PFSK-1 (cell line): ENCODE results near the gene FBLN1.
A peak's percentile ranks its signal among the peaks of the same experiment; 100 is the strongest.

Experiments used
- FOXP2 ChIP-seq: optimal IDR thresholded peaks from 2 replicates; pipeline ENCODE3; 2011; ENCODE audit warnings: borderline replicate concordance, control low read depth, inconsistent platforms; ENCODE audit not compliant: insufficient read depth; ENCODE audit errors: extremely low read length, extremely low read depth
- POLR2AphosphoS5 ChIP-seq: IDR thresholded peaks from 2 replicates; pipeline ENCODE4 v1.6.1; 2012; ENCODE audit warnings: low read depth, mild to moderate bottlenecking, control low read depth, low read length, moderate library complexity
- REST ChIP-seq, 2 experiments: IDR thresholded peaks; 2 replicates each; pipeline versions ENCODE4 v1.6.1 to v1.8.0; 2011 to 2012; ENCODE audit warnings: low read depth in 2 of 2, low read length in 2 of 2, control low read depth in 1 of 2, inconsistent platforms in 1 of 2, mild to moderate bottlenecking in 1 of 2, moderate library complexity in 1 of 2; ENCODE audit not compliant: insufficient read depth in 1 of 2
- SIN3A ChIP-seq: IDR thresholded peaks from 2 replicates; pipeline ENCODE4 v1.6.1; 2012; ENCODE audit warnings: mild to moderate bottlenecking, low read length, moderate library complexity, borderline replicate concordance; ENCODE audit not compliant: insufficient read depth
- TAF1 ChIP-seq: IDR thresholded peaks from 2 replicates; pipeline ENCODE4 v1.6.1; 2012; ENCODE audit warnings: low read length, control low read depth, borderline replicate concordance; ENCODE audit not compliant: insufficient read depth

The FBLN1 gene

GRCh38 chr22:45612451-45612901 lies 109.8 kb downstream of the FBLN1 start:
- TF ChIP-seq REST (IDR thresholded peaks at IDR 0.05; ENCODE audit: insufficient read depth in 1 of 2, low read depth in 2 of 2, low read length in 2 of 2): no peak
- TF ChIP-seq FOXP2: peak; percentile 87

- TF ChIP-seq POLR2AphosphoS5: no peak
- TF ChIP-seq FOXP2: no peak
- no peak for TF ChIP-seq TAF1
- no peak for TF ChIP-seq REST (IDR thresholded peaks at IDR 0.05; ENCODE audit: insufficient read depth in 1 of 2, low read depth in 2 of 2, low read length in 2 of 2)
- no peak for TF ChIP-seq SIN3A
Measured at GRCh38 chr22:45612940-45613339, 110.3 kb downstream of the FBLN1 start.

GRCh38 chr22:45615364-45615763 lies 112.7 kb downstream of the FBLN1 start:
- TF ChIP-seq FOXP2 (no peak), TAF1 (no peak), SIN3A (no peak), REST (IDR thresholded peaks at IDR 0.05; ENCODE audit: insufficient read depth in 1 of 2, low read depth in 2 of 2, low read length in 2 of 2) (no peak), POLR2AphosphoS5 (no peak)

- TF ChIP-seq REST (IDR thresholded peaks at IDR 0.05; ENCODE audit: insufficient read depth in 1 of 2, low read depth in 2 of 2, low read length in 2 of 2) (no peak), TAF1 (no peak), FOXP2 (no peak), SIN3A (no peak)
Measured at GRCh38 chr22:45616432-45616831, 113.7 kb downstream of the FBLN1 start.

- TF ChIP-seq FOXP2 (no peak), POLR2AphosphoS5 (no peak), SIN3A (no peak), TAF1 (no peak), REST (IDR thresholded peaks at IDR 0.05; ENCODE audit: insufficient read depth in 1 of 2, low read depth in 2 of 2, low read length in 2 of 2) (no peak)
Measured at GRCh38 chr22:45617948-45618347, 115.3 kb downstream of the FBLN1 start.
